Activated gamma-delta T cell (primary cell): ENCODE data around the gene IGSF22.

Experiments
- DNase-seq: peaks from one replicate; lab custom pipeline; 2025; lab: John Stamatoyannopoulos, UW

Gene IGSF22

GRCh38 chr11:18713646-18714442 lies 12.1 kb downstream of the IGSF22 start:
- no peak for DNase-seq

GRCh38 chr11:18710545-18710944 lies 15.4 kb downstream of the IGSF22 start:
- DNase-seq: no peak

- no peak for DNase-seq
Observed at GRCh38 chr11:18709414-18709813, 16.6 kb downstream of the IGSF22 start.

- DNase-seq: no peak
Observed at GRCh38 chr11:18707811-18708340, 18.1 kb downstream of the IGSF22 start.

- DNase-seq: no peak
Observed at GRCh38 chr11:18706330-18707243, 19.4 kb downstream of the IGSF22 start.

GRCh38 chr11:18705651-18706281 lies 20.2 kb downstream of the IGSF22 start:
- DNase-seq: no peak

- no peak for DNase-seq
Observed at GRCh38 chr11:18704698-18705097, 21.3 kb downstream of the IGSF22 start.

- DNase-seq: no peak
Observed at GRCh38 chr11:18704045-18704645, 21.8 kb downstream of the IGSF22 start.

- DNase-seq: no peak
Observed at GRCh38 chr11:18703001-18703763, 22.8 kb downstream of the IGSF22 start.

GRCh38 chr11:18701614-18702216 lies 24.3 kb downstream of the IGSF22 start:
- DNase-seq: no peak

GRCh38 chr11:18700872-18701271 lies 25.1 kb downstream of the IGSF22 start:
- DNase-seq: no peak

GRCh38 chr11:18700375-18700774 lies 25.6 kb downstream of the IGSF22 start:
- DNase-seq: no peak

GRCh38 chr11:18699848-18700261 lies 26.1 kb downstream of the IGSF22 start:
- DNase-seq: no peak

GRCh38 chr11:18699269-18699596 lies 26.8 kb downstream of the IGSF22 start:
- DNase-seq: no peak

- peak; percentile 90 for DNase-seq
Observed at GRCh38 chr11:18698341-18699268, 27.4 kb downstream of the IGSF22 start, which contains the start of gene TMEM86A. Gene TMEM86A (plus strand): TSS chr11:18698779. CDS start chr11:18698887, 108 bp downstream.

GRCh38 chr11:18697576-18697975 lies 28.4 kb downstream of the IGSF22 start:
- DNase-seq: no peak

GRCh38 chr11:18696638-18697225 lies 29.3 kb downstream of the IGSF22 start:
- DNase-seq: no peak

- no peak for DNase-seq
Observed at GRCh38 chr11:18692941-18693760, 32.8 kb downstream of the IGSF22 start.
